Aorta (tissue), 5 donors: Measurements from ENCODE around the gene ERICH4. TPM values are rescaled to one million over a fixed set of nuclear protein-coding genes. Genes with fewer than 3 reads are reported as not detected.
A peak's percentile ranks its signal among the peaks of the same experiment; 100 is the strongest.

Experiments
- ATAC-seq: fragments of 200-7000 bp; cut with Tn5 transposase; one replicate; pipeline ENCODE4 v1.9.1; 2022; ENCODE audit warnings: moderate library complexity; ENCODE audit not compliant: low FRiP score
- DNase-seq, 2 donors: peaks; one replicate each; pipeline ENCODE4 v3.0.0-alpha.2; 2020
- H3K27ac ChIP-seq, 2 donors: one replicate each; pipeline ENCODE4 v1.5.1; 2013; ENCODE audit warnings: low read length in 2 of 2, mild to moderate bottlenecking in 2 of 2, moderate library complexity in 2 of 2, control low read depth in 1 of 2, inconsistent platforms in 1 of 2, low read depth in 1 of 2
- H3K27me3 ChIP-seq, 2 donors: one replicate each; pipeline ENCODE4 v1.6.1; 2013; ENCODE audit warnings: control low read depth in 1 of 2, low read length in 1 of 2, mild to moderate bottlenecking in 1 of 2, moderate library complexity in 1 of 2; ENCODE audit not compliant: insufficient read depth in 2 of 2, control insufficient read depth in 1 of 2
- H3K36me3 ChIP-seq, 2 donors: one replicate each; pipeline ENCODE4 v1.6.1; 2013; ENCODE audit warnings: control low read depth in 1 of 2, low read length in 1 of 2, mild to moderate bottlenecking in 1 of 2; ENCODE audit not compliant: insufficient read depth in 2 of 2, control insufficient read depth in 1 of 2
- H3K4me1 ChIP-seq, 2 donors: one replicate each; pipeline ENCODE4 v1.6.1; 2013; ENCODE audit warnings: low read length in 2 of 2, control low read depth in 1 of 2, mild to moderate bottlenecking in 1 of 2, moderate library complexity in 1 of 2; ENCODE audit not compliant: insufficient read depth in 2 of 2, control insufficient read depth in 1 of 2
- H3K4me3 ChIP-seq, 2 donors: one replicate each; pipeline ENCODE4 v1.5.1; 2013; ENCODE audit warnings: low read length in 2 of 2, control low read depth in 1 of 2, mild to moderate bottlenecking in 1 of 2
- H3K9me3 ChIP-seq: one replicate; pipeline ENCODE4 v1.6.1; 2013; ENCODE audit warnings: mild to moderate bottlenecking, low read length; ENCODE audit not compliant: control insufficient read depth
- WGBS, 2 donors: extraction: QIAGEN DNeasy Blood & Tissue Kit; methylation state at CpG; one replicate each; pipeline ENCODE4 v1.1.7; 2013; 5-methylcytosine and 5-hydroxymethylcytosine counted together
- intact Hi-C, 2 donors: fragments of 100-400 bp; cut with DNase I; formaldehyde crosslinking; loops; one replicate each; pipeline versions ENCODE4 v1.14.2 to v1.15.0; 2022
- long read RNA-seq, 2 donors: library from polyadenylated mRNA; unstranded; transcript quantifications; one replicate each; pipeline ENCODE4 v2.0.0, GENCODE V29; 2020 to 2021
- polyA plus RNA-seq, 2 donors: library from polyadenylated mRNA; stranded (reverse); fragments of 200-250 nt; gene quantifications; one replicate each; pipeline ENCODE4 v1.2.3, GENCODE V29; 2013
- total RNA-seq, 2 donors: library from RNA; stranded (reverse); fragmentation: NEBNext Ultra II Directional; extraction: Animal tissue kit (Norgen Biotek cat#: 25700); gene quantifications; one replicate each; pipeline ENCODE4 v1.2.1, GENCODE V29; 2021
- donor health status: healthy with polysubstance abuse.
- donor health status: Bipolar disorder and iron deficiency.
- donor health status: DM: no; HTN: no; CAD: no.
- donor health status: DM: no; HTN: no; CAD: no.
- donor health status: DM: yes; HTN: yes; CAD: no.

Gene ERICH4, protein sequence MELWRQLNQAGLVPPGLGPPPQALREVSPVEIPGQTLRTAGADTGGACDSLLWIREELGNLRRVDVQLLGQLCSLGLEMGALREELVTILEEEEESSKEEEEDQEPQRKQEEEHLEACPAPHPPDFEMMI
- not detected for total RNA-seq
- 10 to 100 TPM in 1 of 2 donors, not detected in 1; 13.4 TPM for polyA plus RNA-seq
- long read RNA-seq, donor 1, partial matches to known transcripts, result 0 of 1 reads
- long read RNA-seq, donor 1, other reads (novel, unspliced or antisense), result 1 of 1 reads
- long read RNA-seq, donor 2, result 0 reads

GRCh38 chr19:41442473-41443355 lies at the start of gene ERICH4:
Gene ERICH4 (plus strand): TSS chr19:41443156. CDS start chr19:41443170, 14 bp downstream.
- Histone ChIP-seq H3K27me3 (no peaks in the 10 kb centered on the region), H3K4me1 (no peaks in the 10 kb centered on the region), H3K36me3 (no peaks in the 10 kb centered on the region), H3K9me3 (no peaks in the 10 kb centered on the region), H3K4me3 (no peak within 1 kb of the TSS), H3K27ac (no peak within 1 kb of the TSS)
- no peak for ATAC-seq
- peak in 1 of 2 donors; percentile 55 for DNase-seq
- 52 to 58% methylated on average over 7 of the region's 7 CpGs for WGBS, 2 donors
- intact Hi-C loops, result no loop called here

DNA sequence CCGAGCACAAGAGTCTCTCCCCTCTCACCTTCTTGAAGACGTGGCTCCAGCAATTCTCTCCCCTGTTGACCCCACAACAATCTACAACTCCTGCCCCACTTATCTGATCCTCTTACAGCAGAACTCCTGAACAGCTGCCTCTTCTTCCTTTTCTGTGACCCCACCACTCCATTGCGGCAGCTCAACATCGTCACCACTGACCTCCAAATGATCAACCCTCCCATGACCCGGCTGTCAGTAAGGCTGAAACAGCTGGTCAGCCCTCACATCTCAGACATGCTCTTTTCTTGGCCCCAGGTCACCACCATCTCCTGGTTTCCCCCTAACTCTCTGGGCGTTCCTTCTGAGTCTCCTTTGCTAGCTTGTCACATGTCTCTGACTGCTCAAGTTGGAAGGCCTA lies 47.6 kb upstream of the ERICH4 start:
- ATAC-seq, result no peak
- intact Hi-C loops, result loop anchor here in 1 of 2 donors (5.0 kb wide), 1 partner anchor 42 kb away; the partner anchor contains the start of gene DMAC2

DNA sequence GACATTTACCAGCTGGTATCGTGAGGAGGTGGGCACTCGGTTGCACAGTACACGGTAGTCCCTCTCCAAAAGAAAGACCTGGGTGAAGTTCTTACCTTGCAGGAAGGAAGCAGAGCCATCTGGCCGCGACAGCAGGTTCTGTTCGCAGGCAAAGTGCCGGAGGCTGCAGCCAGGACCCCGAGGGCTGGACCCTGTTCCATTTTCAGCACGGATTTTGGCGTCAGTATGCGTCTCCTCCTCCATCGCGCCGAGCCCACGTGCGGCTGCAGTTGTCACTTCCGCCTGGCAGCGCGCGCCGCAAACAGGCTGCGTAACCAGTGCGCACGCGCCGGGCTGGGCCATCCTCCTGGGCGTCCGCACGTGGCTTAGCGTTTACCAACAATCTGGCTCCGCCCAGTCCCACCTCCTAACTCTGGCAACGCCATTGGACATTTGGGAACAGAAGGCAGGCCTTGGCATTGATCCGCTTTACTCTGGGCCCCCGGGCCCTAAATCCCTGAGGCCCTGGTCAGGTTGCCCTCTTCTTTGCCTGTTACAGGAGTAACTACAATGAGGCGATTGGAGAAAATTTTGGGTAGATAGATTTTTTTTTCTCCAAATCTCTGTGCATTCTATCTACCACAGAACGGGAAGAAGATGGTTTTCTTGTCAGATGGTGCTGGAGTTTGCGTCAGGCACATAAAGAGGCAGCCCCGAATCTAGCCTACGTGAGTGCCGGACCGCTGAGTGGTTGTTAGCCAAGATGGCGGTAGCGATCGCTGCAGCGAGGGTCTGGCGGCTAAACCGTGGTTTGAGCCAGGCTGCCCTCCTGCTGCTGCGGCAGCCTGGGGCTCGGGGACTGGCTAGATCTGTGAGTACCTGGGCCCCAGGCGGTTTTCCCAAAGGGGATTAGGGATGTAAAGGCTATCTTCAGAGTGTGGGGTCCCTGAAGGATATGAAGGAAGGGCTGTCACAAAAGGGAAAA lies 45.6 kb upstream of the ERICH4 start, which contains the start of the genes BCKDHA and EXOSC5:
Gene BCKDHA (plus strand): TSS at position 733 of the 964 bp plus-strand sequence. CDS start 10 bp downstream, at position 743.
Gene EXOSC5 (minus strand): TSS at position 274 of the 964 bp plus-strand sequence. CDS start 31 bp downstream, at position 243.
- H3K9me3 ChIP-seq, result no peaks in the 10 kb centered on the region
- ATAC-seq (peak; percentile 100), DNase-seq (peak; percentile 99 to 100)
- no peaks in the 10 kb centered on the region for H3K36me3 ChIP-seq
- H3K27ac ChIP-seq, result peak within 1 kb of the TSS in 1 of 2 donors; percentile 43
- H3K4me3 ChIP-seq, result peak within 1 kb of the TSS; percentile 35 to 93
- 0 to 1% methylated on average over 50 of the region's 50 CpGs for WGBS, 2 donors
- H3K27me3 ChIP-seq, result no peaks in the 10 kb centered on the region
- no peaks in the 10 kb centered on the region for H3K4me1 ChIP-seq
- intact Hi-C loops, result loop anchor here in 1 of 2 donors (5.0 kb wide), 1 partner anchor 40 kb away; the partner anchor contains the start of gene DMAC2

More for the DNA sequence above, 47.6 kb upstream of the ERICH4 start:
- Histone ChIP-seq H3K9me3 (no peaks in the 10 kb centered on the region), H3K27ac (no peak overlapping the region), H3K4me3 (no peak overlapping the region), H3K4me1 (no peaks in the 10 kb centered on the region), H3K36me3 (peaks cover 0 to 3% of the 10 kb centered on the region in 2 donors), H3K27me3 (no peaks in the 10 kb centered on the region)
- 75 to 78% methylated on average over 6 of the region's 6 CpGs for WGBS, 2 donors
- DNase-seq, result no peak

DNA sequence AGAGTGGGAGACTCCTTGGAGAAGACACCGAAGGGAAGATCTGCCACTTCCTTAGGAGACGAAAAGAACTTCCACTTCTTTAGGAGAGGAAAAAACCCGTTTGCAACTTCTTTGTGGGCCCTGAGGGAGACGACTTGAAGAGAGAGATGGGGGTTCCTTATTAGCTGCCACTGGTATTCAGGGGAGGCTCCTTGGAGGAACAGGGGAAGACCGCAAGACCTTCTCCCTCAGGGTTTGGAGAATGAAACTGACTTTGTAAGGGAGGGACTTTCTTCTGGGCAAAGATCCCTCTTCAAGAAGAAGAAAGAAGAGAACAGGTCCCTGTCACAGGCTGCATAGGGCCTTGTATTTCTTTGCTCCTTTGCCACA lies 44.9 kb upstream of the ERICH4 start:
- Histone ChIP-seq H3K27ac (no peak overlapping the region), H3K9me3 (no peaks in the 10 kb centered on the region), H3K4me3 (peak overlapping the region; percentile 35 to 93), H3K4me1 (no peaks in the 10 kb centered on the region), H3K36me3 (no peaks in the 10 kb centered on the region), H3K27me3 (no peaks in the 10 kb centered on the region)
- 0 to 1% methylated on average over 5 of the region's 5 CpGs for WGBS, 2 donors
- DNase-seq (no peak), ATAC-seq (no peak)
- intact Hi-C loops, result loop anchor here in 1 of 2 donors (5.0 kb wide), 1 partner anchor 39 kb away; the partner anchor contains the start of gene DMAC2

DNA sequence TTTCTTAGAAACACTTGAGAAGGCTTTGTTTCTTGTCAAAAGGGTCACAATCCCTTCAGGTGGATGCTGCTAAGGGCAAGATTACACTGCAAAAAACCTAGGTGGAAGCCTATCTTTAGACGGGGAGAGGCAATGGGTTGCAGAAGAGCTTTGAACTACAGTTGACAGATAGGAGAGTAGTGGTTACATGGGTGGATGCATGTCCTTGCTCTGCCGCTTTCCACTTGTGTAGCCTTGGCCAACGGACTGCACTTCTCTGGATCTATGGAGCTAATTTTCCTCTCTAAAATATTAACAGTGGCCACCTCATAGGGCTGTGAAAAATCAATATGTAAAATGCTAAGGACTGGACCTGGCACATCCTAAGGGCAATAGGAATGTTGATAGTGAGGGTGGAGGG lies 44.4 kb upstream of the ERICH4 start:
- ATAC-seq (no peak), DNase-seq (no peak)
- H3K27ac ChIP-seq, result no peak overlapping the region
- no peaks in the 10 kb centered on the region for H3K9me3 ChIP-seq
- intact Hi-C loops, result loop anchor here in 1 of 2 donors (5.0 kb wide), 1 partner anchor 39 kb away; the partner anchor contains the start of gene DMAC2
- H3K27me3 ChIP-seq, result no peaks in the 10 kb centered on the region
- 61 to 62% methylated on average over 3 of the region's 3 CpGs for WGBS, 2 donors
- peak overlapping the region; percentile 35 to 93 for H3K4me3 ChIP-seq
- no peaks in the 10 kb centered on the region for H3K36me3 ChIP-seq
- H3K4me1 ChIP-seq, result no peaks in the 10 kb centered on the region

DNA sequence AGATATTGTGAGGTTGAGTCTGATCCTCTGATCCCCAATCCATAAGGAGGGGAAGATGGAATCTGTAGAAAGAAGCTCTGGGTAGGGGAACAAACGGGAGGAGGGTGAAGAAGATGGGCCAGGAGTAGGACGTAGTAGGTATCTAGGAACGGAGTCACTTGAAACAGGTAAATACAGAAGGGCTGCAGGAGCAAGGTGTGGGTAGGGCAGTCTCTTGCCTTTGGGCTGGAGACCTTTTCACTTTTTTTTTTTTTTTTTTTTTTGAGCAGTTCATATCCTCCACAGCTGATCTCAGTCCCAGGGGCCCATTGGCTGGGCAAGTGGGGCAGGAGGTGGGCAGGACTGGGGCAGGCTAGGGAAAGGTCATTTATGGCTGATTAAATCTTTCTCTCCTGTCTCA lies 43.9 kb upstream of the ERICH4 start:
- no peaks in the 10 kb centered on the region for H3K9me3 ChIP-seq
- no peak overlapping the region for H3K27ac ChIP-seq
- H3K4me3 ChIP-seq, result no peak overlapping the region
- no peak for DNase-seq
- 81 to 85% methylated on average over 3 of the region's 3 CpGs for WGBS, 2 donors
- H3K27me3 ChIP-seq, result no peaks in the 10 kb centered on the region
- intact Hi-C loops, result loop anchor here in 1 of 2 donors (5.0 kb wide), 1 partner anchor 38 kb away; the partner anchor contains the start of gene DMAC2
- no peak for ATAC-seq
- H3K36me3 ChIP-seq, result no peaks in the 10 kb centered on the region
- H3K4me1 ChIP-seq, result no peaks in the 10 kb centered on the region

GRCh38 chr19:41399525-41399924 lies 43.4 kb upstream of the ERICH4 start:
- Histone ChIP-seq H3K4me3 (no peak overlapping the region), H3K9me3 (no peaks in the 10 kb centered on the region), H3K36me3 (no peaks in the 10 kb centered on the region), H3K4me1 (no peaks in the 10 kb centered on the region), H3K27me3 (no peaks in the 10 kb centered on the region), H3K27ac (no peak overlapping the region)
- intact Hi-C loops, result loop anchor here in 1 of 2 donors (5.0 kb wide), 1 partner anchor 38 kb away; the partner anchor contains the start of gene DMAC2
- DNase-seq (no peak), ATAC-seq (no peak)
- WGBS, 2 donors, result 88 to 90% methylated on average over 2 of the region's 2 CpGs
